GM23338 (cell line): Measurements from ENCODE around the gene KRTAP5-1. TPM values are rescaled to one million over a fixed set of nuclear protein-coding genes. Genes with fewer than 3 reads are reported as not detected.
"Not testable (repeated sequence)": the region's sequence is repeated elsewhere in the genome, so short reads cannot be mapped to it uniquely, and the experiment has no call there.

Source experiments
- ATAC-seq: fragments of 200-7000 bp; cut with Tn5 transposase; 3 replicates; pipeline ENCODE4 v1.9.1; 2020
- DNase-seq: peaks from one replicate; pipeline ENCODE4 v3.0.0-alpha.2; 2015; ENCODE audit warnings: low spot score
- H2AFZ ChIP-seq: fragments of 200-600 bp; sonication (generic); 2 replicates; pipeline ENCODE4 v1.8.0; 2016; ENCODE audit warnings: antibody characterized with exemption, mild to moderate bottlenecking, moderate library complexity
- H3F3A ChIP-seq: fragments of 200-600 bp; sonication (generic); replicated peaks from 2 replicates; pipeline ENCODE4 v1.8.0; 2017; ENCODE audit warnings: antibody characterized with exemption, mixed run types, low read depth
- H3K27ac ChIP-seq: fragments of 200-600 bp; sonication (generic); 2 replicates; pipeline ENCODE4 v1.6.1; 2016; ENCODE audit warnings: low read depth
- H3K27me3 ChIP-seq: fragments of 200-600 bp; sonication (generic); 2 replicates; pipeline ENCODE4 v1.8.0; 2016; ENCODE audit warnings: mild to moderate bottlenecking, mixed run types, moderate library complexity; ENCODE audit not compliant: insufficient read depth
- H3K36me3 ChIP-seq: fragments of 200-600 bp; sonication (generic); 2 replicates; pipeline ENCODE4 v1.8.0; 2016; ENCODE audit warnings: mild to moderate bottlenecking; ENCODE audit not compliant: insufficient read depth
- H3K4me1 ChIP-seq: fragments of 200-600 bp; sonication (generic); 2 replicates; pipeline ENCODE4 v1.8.0; 2016; ENCODE audit warnings: mild to moderate bottlenecking, moderate library complexity; ENCODE audit not compliant: insufficient read depth
- H3K4me2 ChIP-seq: fragments of 200-600 bp; sonication (generic); 2 replicates; pipeline ENCODE4 v1.7.1; 2017; ENCODE audit warnings: mixed run types
- H3K4me3 ChIP-seq: fragments of 200-600 bp; sonication (generic); 2 replicates; pipeline ENCODE4 v1.6.1; 2016; ENCODE audit warnings: mixed run types
- H3K79me2 ChIP-seq: fragments of 200-600 bp; sonication (generic); replicated peaks from 2 replicates; pipeline ENCODE4 v1.8.0; 2017; ENCODE audit warnings: mild to moderate bottlenecking; ENCODE audit not compliant: insufficient read depth
- H3K9me2 ChIP-seq: fragments of 200-600 bp; sonication (generic); 2 replicates; pipeline ENCODE4 v1.8.0; 2017; ENCODE audit not compliant: insufficient read depth
- H4K20me1 ChIP-seq: fragments of 200-600 bp; sonication (generic); replicated peaks from 2 replicates; pipeline ENCODE4 v1.8.0; 2017; ENCODE audit warnings: mild to moderate bottlenecking; ENCODE audit not compliant: insufficient read depth
- H3K27ac Mint-ChIP-seq: 2 replicates; pipeline ENCODE4 v1.8.0; 2020; ENCODE audit warnings: inconsistent platforms, mild to moderate bottlenecking, moderate library complexity, mixed read lengths
- H3K27me3 Mint-ChIP-seq: 3 replicates; pipeline ENCODE4 v1.8.0; 2022; ENCODE audit warnings: low read depth, mild to moderate bottlenecking, moderate library complexity, mixed read lengths, inconsistent platforms; ENCODE audit not compliant: insufficient read depth, poor library complexity
- H3K36me3 Mint-ChIP-seq: 3 replicates; pipeline ENCODE4 v1.8.0; 2021; ENCODE audit warnings: low read depth, mild to moderate bottlenecking, inconsistent platforms, moderate library complexity, mixed read lengths
- H3K4me1 Mint-ChIP-seq: 3 replicates; pipeline ENCODE4 v1.8.0; 2020; ENCODE audit warnings: mild to moderate bottlenecking, inconsistent platforms, mixed read lengths
- H3K4me3 Mint-ChIP-seq: 3 replicates; pipeline ENCODE4 v1.8.0; 2021; ENCODE audit warnings: moderate library complexity, mild to moderate bottlenecking, inconsistent platforms, mixed read lengths
- H3K9me3 Mint-ChIP-seq: 3 replicates; pipeline ENCODE4 v1.8.0; 2020; ENCODE audit warnings: moderate library complexity, mild to moderate bottlenecking, inconsistent platforms, mixed read lengths
- CREB1 ChIP-seq: fragments of 250-450 bp; sonication (Bioruptor Pico); IDR thresholded peaks from 2 replicates; pipeline ENCODE4 v1.5.0; 2020; ENCODE audit warnings: low read depth, mild to moderate bottlenecking, moderate library complexity
- CTCF ChIP-seq, 2 experiments: fragments of 200-600 bp in 1 of 2; sonication (generic) in 1 of 2; conservative IDR thresholded peaks; 2 replicates each; pipeline versions ENCODE4 v1.5.1 to v1.6.1; 2016 to 2017; ENCODE audit warnings: antibody characterized with exemption in 2 of 2, low read depth in 2 of 2, mild to moderate bottlenecking in 2 of 2, moderate library complexity in 1 of 2
- JUNB ChIP-seq: IDR thresholded peaks from one replicate; pipeline ENCODE4 v1.6.1; 2016; ENCODE audit warnings: antibody characterized with exemption; ENCODE audit not compliant: unreplicated experiment
- NANOG ChIP-seq: IDR thresholded peaks from 2 replicates; pipeline ENCODE4 v1.6.1; 2016; ENCODE audit warnings: antibody characterized with exemption, borderline replicate concordance
- ZNF114 ChIP-seq: fragments of 250-450 bp; sonication (Bioruptor Pico); IDR thresholded peaks from 2 replicates; pipeline ENCODE4 v1.5.0; 2020; ENCODE audit warnings: mild to moderate bottlenecking, moderate library complexity
- ZNF331 ChIP-seq: fragments of 250-450 bp; sonication (Bioruptor Pico); IDR thresholded peaks from 2 replicates; pipeline ENCODE4 v1.5.0; 2020; ENCODE audit warnings: low read depth, mild to moderate bottlenecking, moderate library complexity
- long read RNA-seq: library from polyadenylated mRNA; unstranded; transcript quantifications from one replicate; pipeline ENCODE4 v2.0.0, GENCODE V29; 2020; ENCODE audit not compliant: unreplicated experiment
- polyA plus RNA-seq: library from polyadenylated mRNA; unstranded; fragments of >200 nt; fragmentation: Nextera tagmentation; extraction: Ambion mirVana; gene quantifications from 2 replicates; pipeline ENCODE4 v1.2.1, GENCODE V29; 2016
- total RNA-seq: library from RNA; depleted of rRNA; stranded (reverse); fragments of >200 nt; shearing (Covaris generic); gene quantifications from 2 replicates; pipeline ENCODE4 v1.2.3, GENCODE V29; 2014; rRNA removed

The KRTAP5-1 gene
- total RNA-seq (not detected in 2 replicates), polyA plus RNA-seq (not detected in 2 replicates)
- long read RNA-seq: 0 reads

- not testable (repeated sequence) for H4K20me1 ChIP-seq, H3K27ac ChIP-seq, H3K4me3 Mint-ChIP-seq, H3K36me3 ChIP-seq, H3K4me1 ChIP-seq, H2AFZ ChIP-seq, H3K4me3 ChIP-seq, H3K4me1 Mint-ChIP-seq, H3F3A ChIP-seq, ATAC-seq, H3K9me2 ChIP-seq, H3K36me3 Mint-ChIP-seq, DNase-seq, H3K4me2 ChIP-seq, H3K27me3 ChIP-seq, H3K79me2 ChIP-seq, H3K27ac Mint-ChIP-seq, H3K9me3 Mint-ChIP-seq
- H3K27me3 Mint-ChIP-seq: peaks cover 18% of the 10 kb centered on the region
Observed at GRCh38 chr11:1584661-1585370, at the start of gene KRTAP5-1. Gene KRTAP5-1, minus strand, starts transcription at chr11:1585283. Its CDS starts 34 bp downstream, at chr11:1585249.

GRCh38 chr11:1633864-1634263, 48.8 kb upstream of the KRTAP5-1 start:
- H3K9me3 Mint-ChIP-seq: no peaks in the 10 kb centered on the region
- H4K20me1 ChIP-seq: no peaks in the 10 kb centered on the region

GRCh38 chr11:1632053-1632714, 47.1 kb upstream of the KRTAP5-1 start:
- no peak overlapping the region for H3K4me3 Mint-ChIP-seq

More at GRCh38 chr11:1633864-1634263, 48.8 kb upstream of the KRTAP5-1 start:
- Histone ChIP-seq H3F3A (no peaks in the 10 kb centered on the region), H3K4me1 (peaks cover 3% of the 10 kb centered on the region; the same call in 1 of the 2 replicates), H2AFZ (no peak overlapping the region), H3K4me3 (no peak overlapping the region), H3K36me3 (no peaks in the 10 kb centered on the region), H3K9me2 (no peaks in the 10 kb centered on the region), H3K27me3 (no peaks in the 10 kb centered on the region), H3K79me2 (no peaks in the 10 kb centered on the region), H3K4me2 (no peak overlapping the region), H3K27ac (no peak overlapping the region)
- no peaks in the 10 kb centered on the region; the same call in 2 of the 3 replicates for H3K36me3 Mint-ChIP-seq
- ATAC-seq: no peak
- H3K27ac Mint-ChIP-seq: no peak overlapping the region
- H3K27me3 Mint-ChIP-seq: peaks cover 21% of the 10 kb centered on the region
- DNase-seq: no peak
- H3K4me3 Mint-ChIP-seq: no peak overlapping the region
- no peak for TF ChIP-seq CREB1
- H3K4me1 Mint-ChIP-seq: peaks cover 3% of the 10 kb centered on the region; the same call in 1 of the 3 replicates

More at GRCh38 chr11:1632053-1632714, 47.1 kb upstream of the KRTAP5-1 start:
- Histone ChIP-seq H3K27me3 (no peaks in the 10 kb centered on the region), H3K79me2 (no peaks in the 10 kb centered on the region), H3F3A (no peaks in the 10 kb centered on the region), H3K4me3 (no peak overlapping the region), H2AFZ (no peak overlapping the region), H4K20me1 (no peaks in the 10 kb centered on the region), H3K4me2 (no peak overlapping the region), H3K9me2 (no peaks in the 10 kb centered on the region), H3K27ac (no peak overlapping the region), H3K36me3 (no peaks in the 10 kb centered on the region), H3K4me1 (peaks cover 3% of the 10 kb centered on the region; the same call in 1 of the 2 replicates)
- H3K36me3 Mint-ChIP-seq: no peaks in the 10 kb centered on the region; the same call in 2 of the 3 replicates
- peaks cover 27% of the 10 kb centered on the region for H3K27me3 Mint-ChIP-seq
- ATAC-seq (no peak), DNase-seq (no peak)
- TF ChIP-seq NANOG (no peak), CTCF (conservative IDR thresholded peaks at IDR 0.05; ENCODE audit: low read depth in 2 of 2) (no peak), ZNF114 (CRISPR knock-in tag) (no peak), ZNF331 (CRISPR knock-in tag) (no peak), CREB1 (no peak), JUNB (no peak)
- H3K9me3 Mint-ChIP-seq: no peaks in the 10 kb centered on the region
- H3K27ac Mint-ChIP-seq: no peak overlapping the region
- peaks cover 4% of the 10 kb centered on the region; the same call in 1 of the 3 replicates for H3K4me1 Mint-ChIP-seq
